ENCODE measurements around the gene EIF5AL1. TPM values are rescaled to one million over a fixed set of nuclear protein-coding genes. Genes with fewer than 3 reads are reported as not detected.
"Not testable (repeated sequence)": the region's sequence is repeated elsewhere in the genome, so short reads cannot be mapped to it uniquely, and the experiment has no call there.

The EIF5AL1 gene
- total RNA-seq, 1 experiment from 2014 or later, result 0.39 TPM

- Histone ChIP-seq H2BK20ac (ENCODE audit: low read depth, low read length, poor library complexity, severe bottlenecking) (no peak overlapping the region), H2BK120ac (ENCODE audit: low read depth, low read length, poor library complexity, severe bottlenecking) (no peak overlapping the region), H3K9ac (ENCODE audit: extremely low read depth, insufficient read length, low read length) (no peak overlapping the region)
Observed at GRCh38 chr10:79542626-79543025, 30.3 kb downstream of the EIF5AL1 start.

GRCh38 chr10:79544408-79544807 lies 32.1 kb downstream of the EIF5AL1 start:
- H2AK5ac ChIP-seq (ENCODE audit: insufficient read length, low read length); H3K9me3 Mint-ChIP-seq; H4K8ac ChIP-seq (replicated peaks; ENCODE audit: insufficient read length, low read depth, low read length); H3K4ac ChIP-seq (ENCODE audit: low read depth, low read length); H2BK15ac ChIP-seq (ENCODE audit: low read depth, low read length); H3K56ac ChIP-seq (ENCODE audit: insufficient read length, low read depth, low read length); H4K91ac ChIP-seq (ENCODE audit: insufficient read length, low read depth, low read length); H2BK5ac ChIP-seq (ENCODE audit: insufficient read length, low read length); H4K20me1 ChIP-seq (ENCODE audit: control insufficient read depth, insufficient read depth, insufficient read length); H3K79me2 ChIP-seq (ENCODE audit: insufficient read depth, low read length); H3K27ac ChIP-seq (ENCODE audit: insufficient read length, low read depth, low read length); H2BK20ac ChIP-seq (ENCODE audit: low read depth, low read length, poor library complexity, severe bottlenecking); H3K79me1 ChIP-seq (ENCODE audit: insufficient read depth, low read depth, low read length, poor library complexity, severe bottlenecking); H2BK120ac ChIP-seq (ENCODE audit: low read depth, low read length, poor library complexity, severe bottlenecking); H3K36me3 Mint-ChIP-seq (ENCODE audit: insufficient read depth in 1 of 3, low read depth in 3 of 3); H3K27ac Mint-ChIP-seq; H2AFZ ChIP-seq (ENCODE audit: low read length); H2BK12ac ChIP-seq (ENCODE audit: insufficient read length, low read depth, low read length); H3K23ac ChIP-seq (ENCODE audit: insufficient read length, low read depth, low read length); H3K18ac ChIP-seq (ENCODE audit: insufficient read length, low read depth, low read length); DNase-seq; H3K23me2 ChIP-seq (ENCODE audit: insufficient read length, low read depth, low read length, poor library complexity, severe bottlenecking); H3K4me1 ChIP-seq (ENCODE audit: insufficient read depth, low read length); H3K4me3 Mint-ChIP-seq; H3K27me3 ChIP-seq (ENCODE audit: insufficient read depth, low read length); H4K5ac ChIP-seq (ENCODE audit: insufficient read length, low read depth, low read length); H3K4me2 ChIP-seq (ENCODE audit: insufficient read depth, insufficient read length, low read length); H3T11ph ChIP-seq (ENCODE audit: low read length); H3K9me3 ChIP-seq (ENCODE audit: control insufficient read depth, low read depth, low read length); H3K9ac ChIP-seq (ENCODE audit: extremely low read depth, insufficient read length, low read length); H3K14ac ChIP-seq (ENCODE audit: insufficient read depth, low read length); H3K4me1 Mint-ChIP-seq: not testable (repeated sequence)
- WGBS (ENCODE audit: extremely low coverage, insufficient read length, low lambda C conversion rate), result no CpG with 5 or more reads among the region's 3 CpGs
- H3K27me3 Mint-ChIP-seq (ENCODE audit: low read depth), result peaks cover 21% of the 10 kb centered on the region

More at GRCh38 chr10:79542626-79543025, 30.3 kb downstream of the EIF5AL1 start:
- no peak overlapping the region for H3K23ac ChIP-seq (ENCODE audit: insufficient read length, low read depth, low read length)
- H3K14ac ChIP-seq (ENCODE audit: insufficient read depth, low read length), result no peak overlapping the region
- H3K23me2 ChIP-seq (ENCODE audit: insufficient read length, low read depth, low read length, poor library complexity, severe bottlenecking), result no peaks in the 10 kb centered on the region
- Mint-ChIP-seq H3K4me3 (no peak overlapping the region), H3K36me3 (ENCODE audit: insufficient read depth in 1 of 3, low read depth in 3 of 3) (0 out of 7 replicates have a peak, but pooled peaks cover 0 to 2% (median 0%) of the 10 kb centered on the region in 3 experiments), H3K27me3 (ENCODE audit: low read depth) (peaks cover 14% of the 10 kb centered on the region), H3K4me1 (no peaks in the 10 kb centered on the region), H3K27ac (no peak overlapping the region), H3K9me3 (peaks cover 0 to 3% of the 10 kb centered on the region in 2 experiments; a peak in 1 of 5 replicates)
- TF ChIP-seq CTCF (conservative IDR thresholded peaks at IDR 0.05), result no peak
- H2BK12ac ChIP-seq (ENCODE audit: insufficient read length, low read depth, low read length), result no peak overlapping the region
- no peak overlapping the region for H4K91ac ChIP-seq (ENCODE audit: insufficient read length, low read depth, low read length)
- H3K9me3 ChIP-seq (ENCODE audit: control insufficient read depth, low read depth, low read length), result no peaks in the 10 kb centered on the region
- no peak overlapping the region for H2BK5ac ChIP-seq (ENCODE audit: insufficient read length, low read length)
- H4K8ac ChIP-seq (replicated peaks; ENCODE audit: insufficient read length, low read depth, low read length), result no peak overlapping the region
- no peak overlapping the region for H3T11ph ChIP-seq (ENCODE audit: low read length)
- H3K79me1 ChIP-seq (ENCODE audit: insufficient read depth, low read depth, low read length, poor library complexity, severe bottlenecking), result no peaks in the 10 kb centered on the region
- no peak overlapping the region for H2AFZ ChIP-seq (ENCODE audit: low read length)
- WGBS (ENCODE audit: extremely low coverage, insufficient read length, low lambda C conversion rate), result no CpG with 5 or more reads among the region's 2 CpGs
- H3K27ac ChIP-seq (ENCODE audit: insufficient read length, low read depth, low read length), result no peak overlapping the region
- no peaks in the 10 kb centered on the region for H3K27me3 ChIP-seq (ENCODE audit: insufficient read depth, low read length)
- no peak for DNase-seq
- no peak overlapping the region for H2BK15ac ChIP-seq (ENCODE audit: low read depth, low read length)
- H3K4me1 ChIP-seq (ENCODE audit: insufficient read depth, low read length), result no peaks in the 10 kb centered on the region
- H3K56ac ChIP-seq (ENCODE audit: insufficient read length, low read depth, low read length), result no peak overlapping the region
- no peaks in the 10 kb centered on the region for H4K20me1 ChIP-seq (ENCODE audit: control insufficient read depth, insufficient read depth, insufficient read length)
- H3K4me2 ChIP-seq (ENCODE audit: insufficient read depth, insufficient read length, low read length), result no peak overlapping the region
- no peaks in the 10 kb centered on the region for H3K79me2 ChIP-seq (ENCODE audit: insufficient read depth, low read length)
- H3K18ac ChIP-seq (ENCODE audit: insufficient read length, low read depth, low read length), result no peak overlapping the region
- no peak overlapping the region for H2AK5ac ChIP-seq (ENCODE audit: insufficient read length, low read length)
- no peak overlapping the region for H4K5ac ChIP-seq (ENCODE audit: insufficient read length, low read depth, low read length)
- H3K4ac ChIP-seq (ENCODE audit: low read depth, low read length), result no peak overlapping the region
